Measurements from ENCODE around the gene PGC. TPM values are rescaled to one million over a fixed set of nuclear protein-coding genes. Genes with fewer than 3 reads are reported as not detected.

PGC gene
- polyA plus RNA-seq, 1 of the 3 experiments (the other 2 are of a cell fraction), result not detected

DNA sequence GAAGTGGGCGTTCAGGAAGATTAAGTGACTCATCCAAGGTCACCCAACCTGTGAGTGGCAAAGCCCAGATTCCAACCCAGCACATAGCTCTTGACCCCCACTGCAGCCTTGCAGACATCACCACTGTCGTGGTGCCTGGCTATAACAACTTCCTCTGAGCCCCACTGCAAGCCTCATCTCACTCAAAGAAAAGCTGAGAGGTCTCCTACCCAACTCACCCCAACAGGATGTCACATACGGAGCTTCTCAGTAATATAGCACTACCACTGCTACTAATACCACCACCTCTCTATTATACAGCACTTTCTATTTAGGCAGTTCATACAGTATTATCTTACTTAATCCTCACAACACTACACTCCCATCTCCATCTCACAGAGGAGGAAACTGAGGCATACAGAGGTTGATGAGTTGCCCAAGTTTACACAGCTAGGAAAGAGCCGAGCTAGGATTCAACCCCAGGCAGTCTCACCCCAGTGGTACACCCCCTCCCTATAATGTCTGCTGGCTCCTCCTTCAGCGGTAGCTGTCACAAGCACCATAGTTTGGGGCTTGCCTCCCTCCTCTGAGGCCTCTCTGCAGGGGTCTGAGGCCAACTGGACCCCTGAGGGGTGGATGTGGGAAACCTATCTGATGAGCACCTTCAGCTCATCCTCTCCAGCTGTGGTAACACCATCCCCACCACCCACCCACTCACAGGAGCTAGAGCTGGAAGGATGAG is 31.2 kb downstream of the PGC start:
- peak overlapping the region; percentile 53; the same call in 1 of the 2 replicates for H3K4me2 ChIP-seq
- 89% methylated on average over 5 of the region's 5 CpGs for WGBS (ENCODE audit: low lambda C conversion rate)

More for the DNA sequence above, 31.2 kb downstream of the PGC start:
- Histone ChIP-seq H3K27me3 (ENCODE audit: insufficient read depth) (no peaks in the 10 kb centered on the region), H3K79me2 (ENCODE audit: insufficient read depth) (peaks cover 20% of the 10 kb centered on the region; the same call in 1 of the 2 replicates), H3F3A (replicated peaks; ENCODE audit: insufficient read depth) (peaks cover 20% of the 10 kb centered on the region), H4K20me1 (ENCODE audit: insufficient read depth) (peaks cover 11% of the 10 kb centered on the region; the same call in 1 of the 2 replicates), H3K4me1 (ENCODE audit: control insufficient read depth in 1 of 2, insufficient read depth in 2 of 2, low read depth in 1 of 2, low read length in 1 of 2) (peaks cover 29 to 53% of the 10 kb centered on the region in 2 experiments; a peak in 3 of 4 replicates), H3K36me3 (replicated peaks in 1 of 2; ENCODE audit: control insufficient read depth in 1 of 2, insufficient read depth in 2 of 2, low read length in 1 of 2) (no peaks in the 10 kb centered on the region), H3K9me2 (no peaks in the 10 kb centered on the region), H3K9ac (no peak overlapping the region), H3K4me3 (ENCODE audit: low read depth in 2 of 2, low read length in 1 of 2) (no peak overlapping the region), H3K27ac (ENCODE audit: low read depth in 2 of 2, low read length in 1 of 2) (no peak overlapping the region), H2AFZ (ENCODE audit: low read depth) (no peak overlapping the region), H3K9me3 (no peaks in the 10 kb centered on the region)
- TF ChIP-seq FOSL2 (IDR thresholded peaks at IDR 0.05; ENCODE audit: borderline replicate concordance, low read depth), result no peak
- TF ChIP-seq YY1 (IDR thresholded peaks at IDR 0.05; ENCODE audit: low read depth), result no peak
- TF ChIP-seq EP300 (IDR thresholded peaks at IDR 0.05; ENCODE audit: borderline replicate concordance in 1 of 2, low read depth in 1 of 2, low read length in 1 of 2), result no peak
- no peak for TF ChIP-seq GABPA (IDR thresholded peaks at IDR 0.05; ENCODE audit: low read depth)
- TF ChIP-seq POLR2AphosphoS5 (IDR thresholded peaks at IDR 0.05; ENCODE audit: low read depth, low read length), result no peak
- TF ChIP-seq RXRA (IDR thresholded peaks at IDR 0.05; ENCODE audit: borderline replicate concordance, low read depth), result no peak
- TF ChIP-seq, protein P1, sequence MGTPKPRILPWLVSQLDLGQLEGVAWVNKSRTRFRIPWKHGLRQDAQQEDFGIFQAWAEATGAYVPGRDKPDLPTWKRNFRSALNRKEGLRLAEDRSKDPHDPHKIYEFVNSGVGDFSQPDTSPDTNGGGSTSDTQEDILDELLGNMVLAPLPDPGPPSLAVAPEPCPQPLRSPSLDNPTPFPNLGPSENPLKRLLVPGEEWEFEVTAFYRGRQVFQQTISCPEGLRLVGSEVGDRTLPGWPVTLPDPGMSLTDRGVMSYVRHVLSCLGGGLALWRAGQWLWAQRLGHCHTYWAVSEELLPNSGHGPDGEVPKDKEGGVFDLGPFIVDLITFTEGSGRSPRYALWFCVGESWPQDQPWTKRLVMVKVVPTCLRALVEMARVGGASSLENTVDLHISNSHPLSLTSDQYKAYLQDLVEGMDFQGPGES (IDR thresholded peaks at IDR 0.05; ENCODE audit: low read depth, low read length), result no peak
- no peak for TF ChIP-seq SIN3A (IDR thresholded peaks at IDR 0.05; ENCODE audit: borderline replicate concordance, low read depth, low read length)
- TF ChIP-seq, protein P2, sequence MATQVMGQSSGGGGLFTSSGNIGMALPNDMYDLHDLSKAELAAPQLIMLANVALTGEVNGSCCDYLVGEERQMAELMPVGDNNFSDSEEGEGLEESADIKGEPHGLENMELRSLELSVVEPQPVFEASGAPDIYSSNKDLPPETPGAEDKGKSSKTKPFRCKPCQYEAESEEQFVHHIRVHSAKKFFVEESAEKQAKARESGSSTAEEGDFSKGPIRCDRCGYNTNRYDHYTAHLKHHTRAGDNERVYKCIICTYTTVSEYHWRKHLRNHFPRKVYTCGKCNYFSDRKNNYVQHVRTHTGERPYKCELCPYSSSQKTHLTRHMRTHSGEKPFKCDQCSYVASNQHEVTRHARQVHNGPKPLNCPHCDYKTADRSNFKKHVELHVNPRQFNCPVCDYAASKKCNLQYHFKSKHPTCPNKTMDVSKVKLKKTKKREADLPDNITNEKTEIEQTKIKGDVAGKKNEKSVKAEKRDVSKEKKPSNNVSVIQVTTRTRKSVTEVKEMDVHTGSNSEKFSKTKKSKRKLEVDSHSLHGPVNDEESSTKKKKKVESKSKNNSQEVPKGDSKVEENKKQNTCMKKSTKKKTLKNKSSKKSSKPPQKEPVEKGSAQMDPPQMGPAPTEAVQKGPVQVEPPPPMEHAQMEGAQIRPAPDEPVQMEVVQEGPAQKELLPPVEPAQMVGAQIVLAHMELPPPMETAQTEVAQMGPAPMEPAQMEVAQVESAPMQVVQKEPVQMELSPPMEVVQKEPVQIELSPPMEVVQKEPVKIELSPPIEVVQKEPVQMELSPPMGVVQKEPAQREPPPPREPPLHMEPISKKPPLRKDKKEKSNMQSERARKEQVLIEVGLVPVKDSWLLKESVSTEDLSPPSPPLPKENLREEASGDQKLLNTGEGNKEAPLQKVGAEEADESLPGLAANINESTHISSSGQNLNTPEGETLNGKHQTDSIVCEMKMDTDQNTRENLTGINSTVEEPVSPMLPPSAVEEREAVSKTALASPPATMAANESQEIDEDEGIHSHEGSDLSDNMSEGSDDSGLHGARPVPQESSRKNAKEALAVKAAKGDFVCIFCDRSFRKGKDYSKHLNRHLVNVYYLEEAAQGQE (IDR thresholded peaks at IDR 0.05; ENCODE audit: low read depth, low read length), result no peak
- TF ChIP-seq FOXM1 (IDR thresholded peaks at IDR 0.05; ENCODE audit: low read depth), result no peak
- no peak for TF ChIP-seq EZH2phosphoT487 (IDR thresholded peaks at IDR 0.05; ENCODE audit: borderline replicate concordance, low read depth)
- no peak for TF ChIP-seq JUND (IDR thresholded peaks at IDR 0.05)
- no peak for TF ChIP-seq FOXJ3 (CRISPR knock-in tag; IDR thresholded peaks at IDR 0.05)
- TF ChIP-seq NRF1 (IDR thresholded peaks at IDR 0.05; ENCODE audit: low read depth, low read length), result no peak
- TF ChIP-seq RFX5 (IDR thresholded peaks at IDR 0.05; ENCODE audit: low read length), result no peak
- no peak for TF ChIP-seq NFIC (IDR thresholded peaks at IDR 0.05; ENCODE audit: borderline replicate concordance)
- no peak for DNase-seq
- ChIA-PET CTCF (interaction anchor here (0.7 to 3.2 kb wide), 9 partner anchors 10 to 348 kb away, joined by 3 to 16 read pairs (median 4); partner anchors contain the start of gene TOMM6), POLR2A (interaction anchor here (0.7 kb wide), 1 partner anchor 18 kb away, joined by 3 read pairs; no protein-coding TSS in a partner anchor)
